Measurements from ENCODE around the gene CDH4. TPM values are rescaled to one million over a fixed set of nuclear protein-coding genes. Genes with fewer than 3 reads are reported as not detected.
A peak's percentile ranks its signal among the peaks of the same experiment; 100 is the strongest.

Gene CDH4
- total and polyA plus RNA-seq, 9 of the 15 experiments (the other 6 are each of a cell fraction or from before 2014, with no cell fraction given): 0.04 TPM; not detected in 8

DNA sequence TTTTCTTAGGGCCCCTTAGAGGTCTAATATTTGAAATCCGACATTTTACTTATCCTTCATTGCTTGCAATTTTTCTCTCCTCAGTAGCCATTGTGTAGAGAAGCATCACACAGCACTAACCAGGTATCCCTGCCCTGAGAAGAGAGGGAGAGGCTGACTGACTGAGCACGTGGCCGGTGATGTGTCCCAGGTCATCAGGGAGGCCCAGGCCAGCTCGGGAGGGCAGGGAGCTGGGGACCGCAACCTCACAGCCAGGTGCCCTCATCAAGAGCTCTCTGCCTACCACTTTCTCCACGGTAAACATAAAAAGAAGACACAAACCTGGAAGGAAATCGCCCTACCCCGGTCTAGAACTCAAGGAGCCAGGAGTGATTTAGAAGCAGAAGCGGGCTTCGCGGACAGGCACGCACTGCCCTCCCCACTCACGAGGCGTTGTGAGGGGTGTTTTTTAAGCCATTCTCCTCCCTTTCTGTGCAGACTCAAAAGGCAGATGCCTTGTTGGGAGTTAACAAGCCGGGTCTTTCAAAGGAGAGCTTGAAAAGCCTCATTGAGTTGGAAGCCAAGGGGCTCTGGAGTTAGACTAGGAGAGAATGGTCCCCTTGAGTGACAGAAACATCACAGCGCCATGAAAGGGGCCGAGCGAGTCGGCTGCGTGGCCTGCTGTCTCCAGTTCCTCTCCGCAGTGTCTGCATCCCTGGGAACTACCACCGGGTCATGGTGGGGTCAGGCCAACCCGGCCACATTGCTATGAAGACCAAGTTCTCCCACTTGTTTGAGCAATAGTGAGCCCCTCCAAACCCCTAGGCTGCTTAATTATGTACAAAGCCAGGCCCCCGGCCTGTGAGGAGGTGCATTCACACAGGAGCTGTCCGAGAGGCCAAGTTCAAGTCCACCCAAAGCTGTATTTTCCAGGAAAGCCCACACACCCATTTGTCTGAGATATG, 285.4 kb downstream of the CDH4 start:
- H3K36me3 ChIP-seq (ENCODE audit: control insufficient read depth, insufficient read depth, low read length): no peaks in the 10 kb centered on the region
- ATAC-seq (no peak), FAIRE-seq (no peak), DNase-seq (ENCODE audit: extremely low read depth in 1 of 4, low spot score in 3 of 4) (no peak)
- no peaks in the 10 kb centered on the region for H3K79me2 ChIP-seq (ENCODE audit: control insufficient read depth, insufficient read depth, low read length)
- H3K9ac ChIP-seq (ENCODE audit: insufficient read depth in 1 of 2, low read depth in 2 of 2, low read length in 2 of 2): no peak overlapping the region
- CTCF ChIA-PET (ENCODE audit: low intra/inter-chr PET ratio): no interaction called here
- no TSS peak for BruUV-seq (replicated peaks)
- peaks cover 28 to 77% of the 10 kb centered on the region in 2 experiments for H3K27me3 ChIP-seq (ENCODE audit: control insufficient read depth in 2 of 2, insufficient read depth in 2 of 2, low read length in 2 of 2)
- peaks cover 0 to 10% of the 10 kb centered on the region in 2 experiments; a peak in 2 of 5 replicates for H3K4me1 ChIP-seq (replicated peaks in 1 of 2; ENCODE audit: control insufficient read depth in 2 of 2, insufficient read depth in 2 of 2, low read length in 2 of 2)
- no peak overlapping the region for H3K4me2 ChIP-seq (ENCODE audit: insufficient read depth, low read length)
- no peaks in the 10 kb centered on the region for H3K9me1 ChIP-seq (ENCODE audit: control insufficient read depth, insufficient read depth, low read length)
- H4K20me1 ChIP-seq (replicated peaks; ENCODE audit: control insufficient read depth, insufficient read depth, low read length): no peaks in the 10 kb centered on the region
- WGBS (ENCODE audit: insufficient coverage, low coverage, missing lambda C conversion rate): 15% methylated on average over 24 of the region's 25 CpGs
- no peak overlapping the region for H3K27ac ChIP-seq (ENCODE audit: extremely low read depth, low read depth, low read length)
- POLR2A ChIA-PET: interaction anchor here (0.7 to 1.8 kb wide), 2 partner anchors 9 to 12 kb away, joined by 4 to 6 read pairs; no protein-coding TSS in a partner anchor
- no peak overlapping the region for H3K4me3 ChIP-seq
- in situ Hi-C loops (cut with MboI) (no loop called here), intact Hi-C loops (cut with micrococcal nuclease) (no loop called here)
- TF ChIP-seq GABPB1 (CRISPR knock-in tag; IDR thresholded peaks at IDR 0.05) (peak; percentile 23; the same call in 1 of the 2 replicates), NR2C1 (IDR thresholded peaks at IDR 0.05) (peak; percentile 72), NR2C1 (tag; IDR thresholded peaks at IDR 0.05) (peak; percentile 69; the same call in 1 of the 2 replicates), EGR1 (conservative IDR thresholded peaks at IDR 0.05) (no peak), TAL1 (IDR thresholded peaks at IDR 0.05) (no peak), NR2C2 (CRISPR knock-in tag; IDR thresholded peaks at IDR 0.05) (no peak), NR2C2 (tag; IDR thresholded peaks at IDR 0.05) (peak; percentile 22; the same call in 1 of the 2 replicates)
- H3K9me3 ChIP-seq (replicated peaks; ENCODE audit: control insufficient read depth, insufficient read depth, low read depth, low read length): no peaks in the 10 kb centered on the region
- H2AFZ ChIP-seq (ENCODE audit: low read depth, low read length): no peak overlapping the region
